GM12891 (cell line): ENCODE data around the gene FSTL4.
A peak's percentile ranks its signal among the peaks of the same experiment; 100 is the strongest.

Source experiments
- DNase-seq: peaks from one replicate; pipeline ENCODE4 v3.0.0; 2011; ENCODE audit warnings: low spot score; ENCODE audit not compliant: insufficient read length
- FAIRE-seq: peaks from 2 replicates; lab custom pipeline; 2011; peaks lifted over from hg19 to GRCh38; lab: Jason Lieb, UNC
- PAX5 ChIP-seq: IDR thresholded peaks from 2 replicates; pipeline ENCODE4 v1.6.1; 2011; ENCODE audit warnings: low read length, moderate library complexity, mild to moderate bottlenecking; ENCODE audit not compliant: insufficient read depth, severe bottlenecking
- POLR2A ChIP-seq: IDR thresholded peaks from 2 replicates; pipeline ENCODE4 v1.6.1; 2011; ENCODE audit warnings: low read depth, low read length, control low read depth
- POLR2AphosphoS5 ChIP-seq: IDR thresholded peaks from 2 replicates; pipeline ENCODE4 v1.6.1; 2011; ENCODE audit warnings: low read depth, low read length, control low read depth
- POU2F2 ChIP-seq: IDR thresholded peaks from 2 replicates; pipeline ENCODE4 v1.6.1; 2011; ENCODE audit warnings: low read depth, mild to moderate bottlenecking, control low read depth, low read length, moderate library complexity
- SPI1 ChIP-seq: IDR thresholded peaks from 2 replicates; pipeline ENCODE4 v1.6.1; 2011; ENCODE audit warnings: low read depth, low read length, control low read depth
- TAF1 ChIP-seq: IDR thresholded peaks from 2 replicates; pipeline ENCODE4 v1.6.1; 2011; ENCODE audit warnings: low read depth, low read length, control low read depth

FSTL4 gene

DNA sequence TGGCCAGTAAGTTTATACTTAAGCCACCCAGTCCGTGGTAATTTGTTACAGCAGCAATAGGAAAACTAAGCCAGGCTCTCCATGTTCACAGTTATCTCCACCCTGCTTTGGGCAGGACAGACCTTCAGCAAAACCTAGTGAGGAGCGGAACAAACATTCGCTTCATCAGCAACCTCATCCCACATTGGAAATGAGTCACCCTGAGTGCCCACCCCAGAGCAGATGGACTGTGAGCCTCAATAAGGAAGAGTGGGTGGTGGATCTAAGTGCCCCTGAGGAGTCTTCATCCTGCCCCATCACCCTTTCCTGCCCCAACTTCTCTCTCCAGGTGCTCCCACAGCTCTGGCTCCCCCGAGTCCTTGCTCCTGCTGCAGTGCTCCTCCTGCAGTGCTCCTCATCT lies 78.8 kb downstream of the FSTL4 start:
- FAIRE-seq (no peak), DNase-seq (no peak)
- TF ChIP-seq POLR2A (no peak), PAX5 (no peak), SPI1 (no peak), POLR2AphosphoS5 (no peak), POU2F2 (no peak), TAF1 (no peak)

DNA sequence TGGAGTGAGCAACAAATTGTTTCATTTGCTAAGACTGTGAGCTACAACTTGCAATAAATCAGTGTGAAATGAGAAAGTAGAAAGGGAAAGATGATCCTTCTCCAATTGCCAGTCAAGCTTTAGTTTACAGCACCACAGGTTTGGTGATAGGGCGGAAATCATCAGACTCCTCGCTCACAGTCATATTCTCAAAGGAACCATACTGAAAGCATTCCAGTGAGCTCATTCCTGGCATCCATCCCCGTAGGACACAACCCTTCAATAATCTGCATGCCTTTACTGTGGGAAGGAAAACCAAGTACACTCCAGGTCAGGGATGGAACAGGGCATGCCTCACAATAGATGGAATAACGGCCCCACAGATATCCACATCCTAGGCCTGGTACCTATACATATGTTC lies 80.7 kb downstream of the FSTL4 start:
- DNase-seq (no peak), FAIRE-seq (no peak)
- TF ChIP-seq POLR2A, result no peak
- no peak for TF ChIP-seq POLR2AphosphoS5
- no peak for TF ChIP-seq POU2F2
- TF ChIP-seq PAX5, result no peak
- TF ChIP-seq TAF1, result no peak
- no peak for TF ChIP-seq SPI1

DNA sequence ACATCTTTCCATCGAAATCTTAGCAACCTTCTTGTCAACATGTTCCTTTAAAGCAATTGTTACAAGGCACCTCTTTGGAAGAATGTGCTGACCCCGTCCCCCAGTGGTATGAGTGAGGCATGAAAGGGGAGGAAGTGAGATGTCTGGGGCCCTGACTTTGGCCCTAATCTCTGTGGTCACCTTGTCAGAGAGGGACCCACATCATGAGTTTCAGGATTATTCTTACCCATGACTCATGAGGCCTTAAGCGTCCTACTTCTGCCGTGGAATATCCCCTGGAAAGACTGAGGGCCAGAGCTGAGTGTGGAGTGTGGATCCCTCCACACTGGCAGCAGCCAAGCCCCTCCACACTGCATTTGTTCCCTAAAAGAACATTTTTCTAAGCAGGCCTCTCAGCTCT lies 81.2 kb downstream of the FSTL4 start:
- DNase-seq, result no peak
- TF ChIP-seq SPI1, result peak; percentile 96
- no peak for TF ChIP-seq TAF1
- 0 out of 2 replicates have a peak, but pooled peaks have one; percentile 47 for TF ChIP-seq POU2F2
- no peak for FAIRE-seq

DNA sequence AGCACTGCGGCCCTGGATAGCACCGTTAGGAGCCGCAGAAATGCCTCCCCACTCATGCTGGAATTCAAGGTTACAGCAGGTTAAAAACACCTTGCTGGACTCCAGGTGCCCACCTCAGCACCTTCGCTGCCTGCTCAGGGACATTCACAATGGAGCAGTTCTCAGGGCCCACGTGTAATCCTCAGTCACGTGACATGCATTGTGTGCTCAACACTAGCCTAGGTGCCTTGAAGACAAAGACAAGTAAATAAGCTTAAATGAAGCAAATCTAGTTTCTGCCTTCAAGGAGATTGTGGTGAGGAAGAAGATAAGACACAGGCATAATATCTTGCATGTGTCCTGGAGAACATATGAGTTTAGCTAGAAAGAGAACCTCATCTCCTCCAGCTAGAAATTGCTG lies 82.1 kb downstream of the FSTL4 start:
- FAIRE-seq (no peak), DNase-seq (no peak)
- TF ChIP-seq POU2F2, result no peak
- TF ChIP-seq TAF1, result no peak
- no peak for TF ChIP-seq PAX5
- TF ChIP-seq SPI1, result no peak
- no peak for TF ChIP-seq POLR2AphosphoS5
- TF ChIP-seq POLR2A, result no peak

DNA sequence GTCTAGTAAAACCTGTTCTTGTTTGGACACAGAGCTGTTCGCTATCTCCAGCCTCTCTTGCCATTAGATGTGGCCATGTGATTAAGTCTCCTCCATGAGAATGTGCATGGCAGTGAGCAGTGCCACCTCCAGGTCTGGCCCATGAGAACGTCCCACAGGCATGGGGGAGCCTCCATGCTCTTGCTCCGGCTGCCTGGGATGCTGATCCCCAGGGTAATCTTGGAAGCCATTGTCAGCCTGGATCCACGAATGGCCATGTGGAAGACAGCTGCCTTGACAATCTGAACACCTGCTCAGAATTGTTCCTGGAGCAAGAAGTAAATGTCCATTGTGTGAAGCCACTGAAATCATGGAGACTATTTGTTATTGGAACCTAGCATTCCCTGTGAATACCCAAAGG lies 83.5 kb downstream of the FSTL4 start:
- FAIRE-seq (no peak), DNase-seq (no peak)
- no peak for TF ChIP-seq POLR2AphosphoS5
- TF ChIP-seq SPI1, result no peak
- no peak for TF ChIP-seq PAX5
- TF ChIP-seq TAF1, result no peak
- TF ChIP-seq POU2F2, result no peak
- TF ChIP-seq POLR2A, result no peak

DNA sequence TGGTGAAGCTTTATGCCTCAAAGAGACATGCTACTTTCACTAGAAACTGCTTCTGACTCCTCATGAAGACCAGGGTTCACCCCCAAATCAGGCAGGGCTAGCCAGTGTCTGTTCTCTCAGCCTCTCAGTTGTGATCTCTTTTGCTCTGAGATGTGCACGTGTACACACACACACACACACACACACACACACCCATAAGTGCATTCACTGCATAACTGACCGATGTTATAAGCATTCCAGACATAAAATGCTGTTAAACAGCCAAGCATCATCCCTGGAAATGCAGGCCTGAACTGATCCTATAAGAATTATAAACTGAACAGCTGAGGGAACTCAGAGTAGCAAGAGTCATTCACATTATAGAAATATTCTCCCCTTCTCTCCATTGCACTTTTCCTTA lies 85.0 kb downstream of the FSTL4 start:
- FAIRE-seq (no peak), DNase-seq (no peak)
- TF ChIP-seq TAF1 (no peak), PAX5 (no peak), POLR2AphosphoS5 (no peak), POLR2A (no peak), SPI1 (no peak), POU2F2 (no peak)

DNA sequence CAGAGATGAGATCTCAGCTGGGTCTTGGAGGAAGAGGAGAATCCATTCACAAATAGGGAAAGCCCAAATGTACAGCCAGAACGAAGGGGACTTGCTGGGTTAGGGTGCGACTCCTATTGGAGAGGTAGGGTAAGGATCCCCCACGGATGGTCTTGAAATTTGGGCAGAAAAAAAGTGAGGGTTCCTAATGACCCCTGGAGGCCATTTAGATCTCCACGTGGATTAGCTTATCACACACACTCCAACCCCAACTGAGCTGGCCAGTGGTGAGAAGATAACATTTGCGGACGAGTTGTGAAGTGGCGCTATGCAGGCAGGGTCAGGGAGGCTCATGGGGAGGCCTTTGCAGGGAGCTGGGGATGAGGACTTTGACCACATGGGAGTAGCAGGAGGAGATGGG lies 86.0 kb downstream of the FSTL4 start:
- DNase-seq (no peak), FAIRE-seq (no peak)
- TF ChIP-seq POLR2AphosphoS5, result no peak
- TF ChIP-seq SPI1, result no peak
- no peak for TF ChIP-seq TAF1
- TF ChIP-seq PAX5, result no peak
- no peak for TF ChIP-seq POU2F2
- TF ChIP-seq POLR2A, result no peak

DNA sequence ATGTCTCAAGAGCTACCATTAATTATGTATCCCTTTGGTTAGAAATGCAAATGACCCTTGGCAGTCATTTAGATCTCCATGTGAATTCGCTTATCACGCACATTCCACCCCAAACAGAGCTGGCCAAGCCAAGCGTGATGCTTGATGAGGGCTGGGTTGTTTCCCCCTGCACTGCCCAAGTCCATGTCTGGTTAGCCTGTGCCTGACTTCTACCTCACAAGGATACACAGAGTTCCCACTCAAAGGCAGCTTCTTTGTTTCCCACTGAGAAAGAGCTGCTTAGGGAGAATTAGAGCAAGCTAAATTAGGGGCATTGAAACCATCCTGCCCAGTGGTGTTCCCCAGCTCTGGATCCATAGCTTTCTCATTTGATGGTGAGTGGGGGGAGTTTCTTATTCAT lies 87.2 kb downstream of the FSTL4 start:
- no peak for FAIRE-seq
- no peak for TF ChIP-seq POLR2AphosphoS5
- no peak for TF ChIP-seq SPI1
- TF ChIP-seq POLR2A, result no peak
- no peak for TF ChIP-seq TAF1
- TF ChIP-seq PAX5, result no peak
- TF ChIP-seq POU2F2, result no peak
- DNase-seq, result no peak

DNA sequence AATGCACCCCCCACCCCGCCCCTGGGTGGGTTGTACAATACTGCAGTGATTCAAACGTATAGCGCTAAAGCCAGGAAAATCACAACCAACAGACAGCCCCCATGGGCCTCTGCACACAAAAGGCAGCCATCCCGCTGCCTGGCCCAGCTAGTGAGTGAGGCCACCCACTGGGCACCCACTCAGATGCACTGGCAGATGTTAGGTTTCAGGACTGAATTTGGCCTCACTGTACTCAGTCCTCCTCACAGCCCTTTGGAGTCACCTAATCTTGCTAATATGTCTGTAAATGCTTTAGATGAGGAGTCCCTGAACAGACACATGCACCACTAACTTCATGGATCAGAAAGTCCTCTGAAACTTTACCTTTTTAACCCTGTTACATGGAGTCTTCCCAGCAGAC lies 87.7 kb downstream of the FSTL4 start:
- no peak for TF ChIP-seq POLR2A
- no peak for TF ChIP-seq SPI1
- no peak for TF ChIP-seq TAF1
- no peak for TF ChIP-seq PAX5
- no peak for TF ChIP-seq POLR2AphosphoS5
- TF ChIP-seq POU2F2, result no peak
- no peak for DNase-seq
- no peak for FAIRE-seq

DNA sequence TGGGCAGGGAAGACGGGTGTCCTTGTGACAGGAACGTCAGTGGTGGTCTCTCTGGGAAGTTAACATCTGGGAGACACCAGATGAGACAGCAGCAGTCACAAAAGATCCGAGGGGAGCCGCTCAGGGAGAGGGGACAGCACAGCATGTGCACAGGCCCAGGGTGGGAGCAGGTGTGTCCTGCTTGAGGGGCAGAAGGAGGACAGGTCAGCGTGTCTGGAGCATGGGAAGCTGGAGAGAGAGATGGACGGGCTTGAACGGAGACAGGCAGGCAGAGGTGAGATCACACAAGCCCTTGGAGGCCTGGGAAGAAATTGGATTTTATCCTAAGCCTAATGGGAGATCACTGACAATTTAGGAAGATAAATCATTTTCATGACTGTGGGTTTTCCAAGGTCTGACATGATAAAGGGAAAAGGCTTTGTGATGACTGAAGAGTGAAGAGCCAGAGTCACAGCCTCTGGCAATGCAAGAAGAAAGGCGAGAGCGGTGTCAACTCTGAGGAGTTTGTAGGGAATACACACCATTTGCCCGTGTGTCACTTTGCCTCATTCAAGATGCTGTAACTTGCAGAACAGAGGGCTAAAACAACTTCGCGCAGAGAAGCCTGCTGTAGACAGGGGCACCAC lies 88.3 kb downstream of the FSTL4 start:
- FAIRE-seq (no peak), DNase-seq (no peak)
- no peak for TF ChIP-seq POU2F2
- TF ChIP-seq POLR2A, result no peak
- no peak for TF ChIP-seq TAF1
- TF ChIP-seq POLR2AphosphoS5, result no peak
- TF ChIP-seq SPI1, result no peak
- TF ChIP-seq PAX5, result no peak

DNA sequence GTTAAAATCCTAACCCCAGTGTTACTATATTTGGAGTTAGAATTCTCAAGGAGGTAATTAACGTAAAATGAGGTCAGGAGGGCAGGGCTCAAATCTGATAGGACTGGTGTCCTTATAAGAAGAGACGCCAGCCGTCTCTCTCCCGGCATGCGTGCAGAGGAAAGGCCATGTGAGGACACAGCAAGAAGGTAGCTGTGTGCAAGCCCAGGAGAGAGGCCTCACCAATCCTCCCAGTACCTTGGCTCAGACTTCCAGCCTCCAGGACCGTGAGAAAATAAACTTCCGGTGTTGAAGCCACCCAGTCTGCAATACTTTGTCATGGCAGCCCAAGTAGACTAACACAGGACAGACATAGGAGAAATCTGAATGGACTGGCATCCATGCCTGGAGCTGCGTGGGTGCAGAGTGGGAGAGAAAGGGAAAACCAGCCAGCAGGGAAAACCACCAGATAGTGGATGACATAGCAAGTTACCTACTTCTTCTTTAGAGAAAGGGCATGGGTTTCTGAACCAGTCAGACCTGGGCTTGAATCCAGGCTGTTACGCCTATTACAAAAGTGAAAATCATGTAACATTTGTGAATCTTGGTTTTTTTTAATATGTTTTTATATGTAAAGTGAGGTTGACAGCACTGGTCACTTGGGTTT lies 89.2 kb downstream of the FSTL4 start:
- DNase-seq (no peak), FAIRE-seq (no peak)
- no peak for TF ChIP-seq POU2F2
- no peak for TF ChIP-seq POLR2A
- no peak for TF ChIP-seq PAX5
- TF ChIP-seq TAF1, result no peak
- no peak for TF ChIP-seq POLR2AphosphoS5
- TF ChIP-seq SPI1, result no peak
